Cortex of kidney (tissue), 1 donor: ENCODE data around the gene FARS2.

Experiments used
- DNase-seq: peaks from one replicate; lab custom pipeline; 2025; lab: John Stamatoyannopoulos, UW

The FARS2 gene

DNA sequence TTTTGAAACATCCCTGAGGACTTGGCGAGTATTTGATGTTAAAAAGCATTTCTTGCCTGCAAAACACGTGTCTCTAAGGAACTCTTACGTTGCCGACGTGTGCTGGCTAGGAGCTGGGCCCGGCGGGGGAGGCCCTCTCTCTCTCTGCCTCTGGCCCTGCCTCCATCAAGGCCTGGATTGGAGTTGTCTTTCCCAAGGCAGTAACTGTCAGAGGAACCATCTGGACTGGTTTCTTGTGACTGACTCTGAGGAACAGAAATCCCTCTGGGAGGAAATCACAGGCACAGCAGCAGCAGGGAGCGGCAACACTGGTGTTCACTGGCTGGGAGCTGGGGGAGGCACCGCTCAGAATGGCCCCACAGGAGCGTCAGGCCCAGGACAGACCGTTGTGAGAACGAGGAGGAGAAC, 501.3 kb downstream of the FARS2 start:
- no peak for DNase-seq

DNA sequence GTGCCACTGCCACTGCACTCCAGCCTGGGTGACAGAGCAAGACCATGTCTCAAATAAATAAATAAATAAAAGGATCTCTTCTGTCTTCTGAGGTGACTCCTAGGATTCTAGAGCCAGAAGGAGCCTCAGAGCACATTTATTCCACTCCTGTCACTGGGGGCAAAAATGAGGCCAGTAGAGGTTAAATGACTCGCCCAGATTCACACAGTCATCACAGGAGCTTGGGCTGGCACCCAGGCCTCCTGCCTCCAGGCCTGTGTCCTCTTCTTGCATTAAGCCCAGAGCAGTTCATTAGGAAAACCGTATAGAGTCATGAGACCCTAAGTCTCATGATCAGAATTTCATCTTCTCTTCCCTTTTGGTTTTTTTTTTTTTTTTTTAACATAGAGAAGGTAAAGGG, 502.1 kb downstream of the FARS2 start:
- no peak for DNase-seq

DNA sequence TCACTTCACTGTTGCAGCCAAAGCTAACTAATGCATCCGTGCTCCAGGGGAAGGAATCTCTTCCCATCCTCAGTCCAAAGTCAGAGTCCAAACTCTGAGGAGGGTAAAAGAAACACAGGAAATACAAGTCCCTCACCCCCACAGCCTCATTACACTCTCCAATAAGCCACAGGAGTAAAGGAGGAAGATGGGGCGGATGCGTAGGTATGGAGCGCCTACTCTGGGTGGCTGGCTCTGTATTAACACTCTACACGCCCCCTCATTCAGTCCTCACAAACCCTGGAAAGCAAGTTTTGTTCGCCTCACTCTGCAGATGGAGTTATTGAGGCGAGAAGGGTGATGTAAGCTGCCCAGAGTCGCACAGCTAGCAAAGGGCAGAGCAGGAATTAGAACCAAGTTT, 502.6 kb downstream of the FARS2 start:
- no peak for DNase-seq

DNA sequence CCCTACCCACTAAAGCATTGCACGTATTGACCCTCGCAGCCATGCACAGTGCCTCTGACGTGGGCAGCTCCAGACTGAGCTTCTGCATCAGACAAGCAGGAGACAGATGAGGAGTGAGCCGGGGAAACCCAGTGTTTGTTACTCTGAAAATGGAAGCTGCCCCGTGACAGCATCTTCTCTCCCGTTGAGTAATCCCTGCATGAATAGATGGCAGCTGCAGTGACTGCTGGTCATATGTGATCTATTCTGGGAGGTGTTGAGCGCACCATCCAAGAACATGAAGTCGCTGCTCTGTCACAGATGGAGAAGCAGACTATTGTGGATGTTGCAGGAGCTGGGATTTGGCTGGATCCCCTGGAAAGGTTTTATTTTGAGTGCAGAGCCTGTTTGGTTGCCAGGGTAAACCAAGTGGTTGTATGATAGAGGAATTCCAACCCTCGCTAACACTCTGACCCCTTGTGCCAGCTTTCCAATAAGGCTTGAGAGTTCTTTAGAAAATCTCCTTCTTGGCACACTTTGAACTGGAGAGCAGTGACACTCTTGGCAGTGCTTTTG, 503.2 kb downstream of the FARS2 start:
- DNase-seq, result no peak

DNA sequence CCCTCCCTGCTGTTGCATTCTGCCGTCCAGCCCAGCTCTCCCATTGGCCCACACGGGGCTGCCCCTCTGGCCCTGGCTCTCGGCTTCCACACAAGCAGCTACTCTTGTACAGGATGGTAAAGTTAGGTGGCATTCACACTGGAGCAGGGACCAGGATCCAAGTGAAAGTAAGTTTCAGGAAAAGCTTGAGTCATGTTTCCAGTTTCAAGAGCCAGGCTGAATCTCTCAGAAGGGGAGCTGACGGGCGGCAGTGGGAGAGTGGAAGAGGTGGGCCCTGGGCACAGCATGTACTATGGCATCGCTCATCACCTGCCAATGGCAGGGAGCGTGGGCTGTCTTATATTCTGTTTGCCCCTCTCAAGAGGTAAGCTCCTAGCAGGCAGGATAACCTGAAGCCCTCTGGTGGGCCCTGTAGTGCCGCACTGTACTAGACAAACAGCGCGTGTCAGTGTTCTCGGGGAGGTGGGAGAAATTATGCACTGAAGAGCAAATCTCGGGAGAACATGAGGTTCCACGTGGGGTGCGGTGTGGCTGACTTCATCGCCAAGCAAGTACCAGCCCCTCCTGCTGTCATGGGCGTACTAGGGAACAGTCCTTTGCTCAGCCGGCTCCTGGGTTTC, 503.9 kb downstream of the FARS2 start:
- no peak for DNase-seq

DNA sequence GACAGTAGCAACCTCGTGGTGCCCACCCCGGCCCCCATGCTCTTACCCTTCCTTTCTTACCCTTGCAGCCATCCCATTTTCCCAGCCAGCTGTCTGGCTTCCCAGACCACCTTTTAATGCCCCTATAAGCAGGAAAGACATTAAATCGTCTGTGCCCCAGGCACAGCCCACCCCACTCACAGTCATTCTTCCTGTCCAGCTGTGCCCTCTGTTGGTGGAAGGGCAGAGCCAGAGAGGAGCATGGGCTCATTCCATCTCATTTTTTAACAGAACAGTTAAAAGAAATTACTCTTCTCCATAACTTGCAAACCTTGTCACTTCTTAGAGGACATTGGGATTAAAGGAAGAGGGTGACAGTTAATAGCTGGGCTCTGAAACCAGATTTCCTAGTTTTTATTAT, 504.9 kb downstream of the FARS2 start:
- DNase-seq, result no peak

- no peak for DNase-seq
These were observed 506.2 kb downstream of the FARS2 start for GRCh38 chr6:5767471-5767870.

DNA sequence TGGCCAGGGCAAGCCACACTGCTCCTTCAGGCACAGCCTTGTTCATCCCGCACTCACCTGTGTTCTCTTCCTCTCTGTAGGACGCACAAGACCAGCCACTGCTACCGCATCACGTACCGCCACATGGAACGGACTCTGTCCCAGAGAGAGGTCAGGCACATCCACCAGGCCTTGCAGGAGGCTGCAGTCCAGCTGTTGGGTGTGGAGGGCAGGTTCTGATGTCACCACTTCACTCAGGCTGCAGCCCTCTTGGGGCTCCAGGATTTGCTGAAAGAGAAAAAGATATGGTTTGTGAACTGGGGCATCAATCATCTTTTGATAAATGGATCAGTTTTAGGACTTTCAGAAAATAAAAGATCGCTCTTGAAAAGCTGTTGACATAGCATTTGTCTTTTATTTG, 509.9 kb downstream of the FARS2 start:
- DNase-seq, result no peak

DNA sequence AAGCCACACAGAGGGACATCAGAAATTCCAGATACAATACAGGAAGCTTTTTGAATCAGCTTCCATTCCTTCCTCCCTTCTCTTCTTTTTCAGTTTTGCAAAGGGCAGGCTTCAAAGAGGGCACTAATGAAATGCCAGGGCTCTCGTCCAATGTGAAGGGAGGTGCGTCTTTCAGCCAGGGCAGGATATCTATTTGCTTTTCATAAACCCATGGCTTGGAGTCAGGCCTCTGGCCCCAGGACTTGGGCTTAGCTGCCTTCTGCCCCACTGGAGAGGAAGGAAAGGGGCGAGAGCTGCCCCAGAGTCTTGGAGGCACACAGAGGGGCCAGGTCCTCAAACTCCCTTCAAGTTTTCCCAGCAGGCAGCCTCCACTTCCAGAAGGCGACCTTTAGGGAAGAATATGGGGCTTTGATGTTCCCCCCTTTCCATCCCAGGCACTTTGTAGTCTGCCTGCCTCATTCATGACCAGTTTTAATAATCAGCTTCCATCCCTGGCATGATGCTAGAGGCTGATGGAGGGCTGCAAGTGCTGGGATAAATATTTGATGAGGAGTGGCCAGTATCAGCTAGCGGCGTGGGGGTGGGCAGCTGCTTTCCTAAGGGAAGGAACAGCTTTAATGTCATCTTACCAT, 510.6 kb downstream of the FARS2 start:
- DNase-seq, result no peak

GRCh38 chr6:5772408-5773120, 511.3 kb downstream of the FARS2 start:
- no peak for DNase-seq

DNA sequence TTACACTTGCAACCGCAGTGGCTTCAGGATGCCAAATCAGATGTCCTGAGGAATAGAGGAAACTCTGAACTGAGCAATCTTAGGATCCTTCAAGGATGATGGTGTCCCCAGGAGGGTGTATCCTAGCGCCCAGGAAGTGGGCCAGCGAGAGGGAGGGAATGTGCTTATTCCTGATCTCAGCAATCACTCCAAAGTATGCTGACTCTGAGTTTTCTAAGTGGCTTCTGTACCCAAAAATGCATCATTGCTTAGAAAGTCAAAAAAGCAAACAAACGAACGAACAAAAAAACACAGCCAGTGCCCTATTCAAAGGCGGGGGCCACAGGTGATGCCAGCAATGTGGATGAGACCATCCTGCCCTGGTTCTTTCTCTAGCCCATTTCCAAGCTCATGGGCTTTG, 514.8 kb downstream of the FARS2 start:
- no peak for DNase-seq

DNA sequence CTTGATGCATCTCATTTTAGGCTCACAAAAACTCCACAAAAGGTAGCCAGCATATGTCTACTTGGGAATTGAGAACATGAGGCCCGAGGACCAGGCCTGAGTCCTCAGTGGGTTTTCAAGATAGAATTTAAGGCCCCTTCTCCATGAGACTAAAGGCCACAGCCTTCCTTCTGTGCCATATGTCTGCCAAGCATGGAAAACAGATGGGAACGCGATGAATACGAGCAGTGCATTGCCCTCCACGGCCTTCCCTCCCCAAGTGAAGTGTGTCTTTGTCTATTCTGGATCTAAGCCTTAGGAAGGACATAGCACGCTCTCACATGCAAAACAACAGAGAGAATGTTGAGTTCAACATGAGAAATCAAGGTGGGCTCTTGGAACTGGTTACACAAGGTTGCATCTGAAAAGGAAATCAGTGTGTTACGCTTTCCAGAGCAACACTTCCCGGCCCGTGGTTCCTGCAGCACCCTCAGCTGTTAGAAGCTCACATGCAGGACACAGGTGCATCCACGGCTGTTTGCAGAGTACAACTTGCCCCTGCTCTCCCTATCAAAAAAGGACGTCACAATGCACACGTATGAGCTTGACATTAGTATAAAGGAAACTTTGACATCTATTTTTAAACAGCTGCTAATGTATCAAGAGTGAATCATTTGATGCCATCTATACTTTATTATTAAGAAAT, 515.5 kb downstream of the FARS2 start:
- DNase-seq, result no peak

GRCh38 chr6:5778317-5778857, 517.1 kb downstream of the FARS2 start:
- no peak for DNase-seq

- no peak for DNase-seq
These were observed 517.6 kb downstream of the FARS2 start for GRCh38 chr6:5778906-5779305.

GRCh38 chr6:5781019-5781418, 519.7 kb downstream of the FARS2 start:
- DNase-seq, result no peak

GRCh38 chr6:5781966-5782556, 520.7 kb downstream of the FARS2 start:
- no peak for DNase-seq

GRCh38 chr6:5782783-5783547, 521.7 kb downstream of the FARS2 start:
- no peak for DNase-seq

DNA sequence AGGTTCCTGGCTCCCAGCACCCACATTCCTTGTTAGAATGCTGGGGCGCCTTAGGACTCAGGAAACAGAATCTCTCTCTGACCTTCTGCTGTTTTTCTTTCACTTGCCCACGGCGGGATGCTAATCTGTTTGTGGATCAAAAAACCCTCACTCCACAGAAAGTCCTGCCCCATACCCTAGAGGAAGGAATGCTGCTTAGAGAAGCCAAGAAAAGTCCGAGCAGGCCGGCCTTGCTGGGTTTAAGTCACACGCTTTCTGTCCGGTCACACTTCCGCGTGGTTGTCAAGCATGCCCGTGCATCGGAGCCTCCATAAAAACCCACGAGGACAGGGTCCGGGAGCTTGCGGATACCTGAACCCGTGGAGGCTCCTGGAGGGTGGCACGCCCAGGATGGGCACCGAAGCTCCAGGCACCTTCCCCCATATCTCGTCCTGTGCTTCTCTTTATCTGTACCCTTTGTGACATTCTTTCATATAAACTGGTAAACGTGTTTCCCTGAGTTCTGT, 522.3 kb downstream of the FARS2 start:
- no peak for DNase-seq

DNA sequence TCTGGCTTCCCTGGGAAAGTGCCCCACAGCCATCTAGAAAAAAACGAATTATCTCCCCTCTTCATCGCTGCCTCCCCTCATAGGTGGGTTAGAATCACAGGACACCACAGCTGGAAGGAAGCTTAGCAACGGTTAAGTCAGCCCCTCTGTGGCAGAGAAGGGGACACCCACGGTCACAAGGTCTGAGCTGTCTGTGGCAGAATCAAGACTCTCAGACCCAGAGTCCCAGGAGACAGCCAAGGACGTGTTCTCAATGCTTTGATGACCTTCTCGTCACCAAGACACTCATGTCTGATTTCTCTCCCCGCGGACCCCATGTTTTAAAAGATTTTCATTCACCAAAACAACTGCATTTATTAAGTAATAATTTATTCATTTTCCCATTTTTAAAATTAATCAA, 523.9 kb downstream of the FARS2 start:
- DNase-seq, result no peak

GRCh38 chr6:5786321-5786968, 525.1 kb downstream of the FARS2 start:
- no peak for DNase-seq
